IMR-90 (cell line): ENCODE results near the gene NAGLU. TPM values are rescaled to one million over a fixed set of nuclear protein-coding genes. Genes with fewer than 3 reads are reported as not detected.

Experiments used
- ATAC-seq: fragments of 200-7000 bp; cut with Tn5 transposase; 2 replicates; pipeline ENCODE4 v1.9.1; 2020; ENCODE audit warnings: low read depth, mild to moderate bottlenecking, moderate library complexity
- BruUV-seq: library from RNA; stranded (reverse); fragments of 400-500 nt; replicated peaks from 2 replicates; lab custom pipeline; 2021; lab: Mats Ljungman, UMichigan
- CTCF ChIA-PET: fragments of 300-600 bp; formaldehyde crosslinking; extraction: SDS; loops from one replicate; lab custom pipeline; 2021; ENCODE audit warnings: antibody characterized with exemption; lab: Yijun Ruan, JAX
- POLR2A ChIA-PET: fragments of 300-600 bp; sonication (Branson Sonifier 250); formaldehyde crosslinking; loops from one replicate; lab custom pipeline; 2022; ENCODE audit warnings: antibody characterized with exemption; ENCODE audit not compliant: unreplicated experiment; lab: Charles Lee
- DNase-seq: peaks from one replicate; pipeline ENCODE4 v3.0.0; 2013
- H2AFZ ChIP-seq: replicated peaks from 2 replicates; pipeline ENCODE3; 2013; ENCODE audit warnings: low read length, mild to moderate bottlenecking; ENCODE audit not compliant: poor library complexity
- H2AK5ac ChIP-seq: 2 replicates; pipeline ENCODE4 v1.6.1; 2013; ENCODE audit warnings: low read depth, low read length, inconsistent platforms
- H2AK9ac ChIP-seq: replicated peaks from 2 replicates; pipeline ENCODE3; 2013; ENCODE audit warnings: mild to moderate bottlenecking, low read depth, low read length, moderate library complexity; ENCODE audit not compliant: poor library complexity
- H2BK120ac ChIP-seq: 2 replicates; pipeline ENCODE4 v1.6.1; 2013; ENCODE audit warnings: low read depth, low read length, inconsistent platforms
- H2BK15ac ChIP-seq: 3 replicates; pipeline ENCODE4 v1.6.1; 2013; ENCODE audit warnings: low read depth, low read length, inconsistent platforms
- H2BK20ac ChIP-seq: 2 replicates; pipeline ENCODE4 v1.6.1; 2013; ENCODE audit warnings: low read depth, mild to moderate bottlenecking, inconsistent platforms, low read length, moderate library complexity
- H2BK5ac ChIP-seq: 2 replicates; pipeline ENCODE4 v1.6.1; 2013; ENCODE audit warnings: mild to moderate bottlenecking, low read depth, low read length, inconsistent platforms; ENCODE audit not compliant: poor library complexity, severe bottlenecking
- H3K14ac ChIP-seq: replicated peaks from 2 replicates; pipeline ENCODE4 v1.6.1; 2013; ENCODE audit warnings: low read depth, low read length, inconsistent platforms
- H3K18ac ChIP-seq: 2 replicates; pipeline ENCODE4 v1.6.1; 2013; ENCODE audit warnings: low read depth, low read length, control low read depth
- H3K23ac ChIP-seq: 2 replicates; pipeline ENCODE4 v1.6.1; 2013; ENCODE audit warnings: low read depth, low read length, inconsistent platforms
- H3K27ac ChIP-seq: 2 replicates; pipeline ENCODE4 v1.5.1; 2013; ENCODE audit warnings: mild to moderate bottlenecking, control low read depth, low read length; ENCODE audit not compliant: insufficient read depth
- H3K27me3 ChIP-seq: 2 replicates; pipeline ENCODE4 v1.6.1; 2013; ENCODE audit warnings: low read length; ENCODE audit not compliant: control insufficient read depth, insufficient read depth
- H3K36me3 ChIP-seq: 2 replicates; pipeline ENCODE4 v1.6.1; 2013; ENCODE audit warnings: low read length, mixed read lengths; ENCODE audit not compliant: control insufficient read depth, insufficient read depth
- H3K4ac ChIP-seq: 2 replicates; pipeline ENCODE4 v1.6.1; 2013; ENCODE audit warnings: low read depth, low read length, inconsistent platforms
- H3K4me1 ChIP-seq: 2 replicates; pipeline ENCODE4 v1.6.1; 2013; ENCODE audit warnings: low read length, mixed read lengths; ENCODE audit not compliant: control insufficient read depth, insufficient read depth
- H3K4me2 ChIP-seq: 2 replicates; pipeline ENCODE4 v1.6.1; 2013; ENCODE audit warnings: low read depth, mild to moderate bottlenecking, control low read depth, low read length, moderate library complexity
- H3K4me3 ChIP-seq: 2 replicates; pipeline ENCODE4 v1.5.1; 2013; ENCODE audit warnings: low read depth, mild to moderate bottlenecking, control low read depth, low read length, moderate library complexity; ENCODE audit not compliant: insufficient read depth
- H3K56ac ChIP-seq: 2 replicates; pipeline ENCODE4 v1.6.1; 2013; ENCODE audit warnings: low read length, inconsistent platforms; ENCODE audit not compliant: insufficient read depth; ENCODE audit errors: extremely low read depth
- H3K79me1 ChIP-seq, 2 experiments: 2 replicates each; pipeline ENCODE4 v1.6.1; 2013; ENCODE audit warnings: low read length in 2 of 2, inconsistent platforms in 1 of 2, low read depth in 1 of 2
- H3K9ac ChIP-seq: 2 replicates; pipeline ENCODE4 v1.6.1; 2013; ENCODE audit warnings: low read depth, low read length, control low read depth
- H3K9me1 ChIP-seq: 2 replicates; pipeline ENCODE4 v1.6.1; 2013; ENCODE audit warnings: low read length, inconsistent platforms; ENCODE audit not compliant: insufficient read depth
- H3K9me3 ChIP-seq: 2 replicates; pipeline ENCODE4 v1.6.1; 2013; ENCODE audit warnings: low read length; ENCODE audit not compliant: control insufficient read depth, insufficient read depth
- H4K20me1 ChIP-seq: 2 replicates; pipeline ENCODE4 v1.6.1; 2013; ENCODE audit warnings: low read length, inconsistent platforms; ENCODE audit not compliant: insufficient read depth
- H4K5ac ChIP-seq: 2 replicates; pipeline ENCODE4 v1.6.1; 2013; ENCODE audit warnings: mild to moderate bottlenecking, low read depth, low read length, control low read depth
- H4K8ac ChIP-seq, 2 experiments: 2 replicates each; pipeline ENCODE4 v1.6.1; 2013; ENCODE audit warnings: low read depth in 2 of 2, low read length in 2 of 2, control low read depth in 1 of 2, inconsistent platforms in 1 of 2
- H4K91ac ChIP-seq: 2 replicates; pipeline ENCODE4 v1.6.1; 2013; ENCODE audit warnings: low read depth, low read length, inconsistent platforms; ENCODE audit not compliant: insufficient read depth
- BHLHE40 ChIP-seq: fragments of 150-350 bp; IDR thresholded peaks from 2 replicates; pipeline ENCODE4 v1.6.1; 2016; ENCODE audit warnings: mild to moderate bottlenecking, low read depth, low read length
- CHD1 ChIP-seq: IDR thresholded peaks from 2 replicates; pipeline ENCODE4 v1.6.1; 2012; ENCODE audit warnings: low read depth, low read length, improper control_type of control experiment
- FOS ChIP-seq: fragments of 150-350 bp; IDR thresholded peaks from 2 replicates; pipeline ENCODE4 v1.6.1; 2016; ENCODE audit warnings: low read depth, low read length
- MAFK ChIP-seq: IDR thresholded peaks from 2 replicates; pipeline ENCODE4 v1.6.1; 2012; ENCODE audit warnings: low read depth, low read length, improper control_type of control experiment
- MXI1 ChIP-seq: IDR thresholded peaks from 2 replicates; pipeline ENCODE4 v1.6.1; 2012; ENCODE audit warnings: low read depth, mild to moderate bottlenecking, low read length, moderate library complexity, borderline replicate concordance
- NFE2L2 ChIP-seq: fragments of 150-350 bp; IDR thresholded peaks from 2 replicates; pipeline ENCODE4 v1.6.1; 2016; ENCODE audit warnings: low read depth, mild to moderate bottlenecking, low read length
- RAD21 ChIP-seq: IDR thresholded peaks from 2 replicates; pipeline ENCODE4 v1.6.1; 2012; ENCODE audit warnings: low read length, improper control_type of control experiment
- SMC3 ChIP-seq: fragments of 150-350 bp; IDR thresholded peaks from 2 replicates; pipeline ENCODE4 v1.6.1; 2016; ENCODE audit warnings: low read depth, mild to moderate bottlenecking, antibody characterized with exemption, low read length, moderate library complexity
- WGBS, 2 experiments: methylation state at CpG; one replicate each; pipeline versions ENCODE4 v1.1.5 to v1.1.7; 2013; ENCODE audit warnings: missing lambda C conversion rate in 2 of 2; ENCODE audit not compliant: insufficient read length in 1 of 2; ENCODE audit errors: extremely low coverage in 2 of 2; 5-methylcytosine and 5-hydroxymethylcytosine counted together
- dilution Hi-C: fragments of 300-500 bp; cut with HindIII; formaldehyde crosslinking; loops from one replicate; pipeline ENCODE4 v1.14.3; 2018; ENCODE audit warnings: low sequenced_read_pairs; ENCODE audit not compliant: unreplicated experiment
- in situ Hi-C: fragments of 300-500 bp; cut with MboI; formaldehyde crosslinking; loops from 3 replicates; pipeline ENCODE4 v1.14.3; 2019; ENCODE audit warnings: low sequenced_read_pairs, inconsistent platforms, mixed read lengths
- intact Hi-C: fragments of 100-400 bp; cut with micrococcal nuclease; formaldehyde crosslinking; loops from 2 replicates; pipeline ENCODE4 v1.10.0; 2022
- polyA plus RNA-seq, 3 experiments: library from polyadenylated mRNA; depleted of rRNA; stranded (reverse); fragments of >200 nt; gene quantifications; 2 replicates each; pipeline ENCODE4 v1.2.3, GENCODE V29; 2012; ENCODE audit warnings: low replicate concordance in 1 of 3
- total RNA-seq: library from RNA; depleted of rRNA; stranded (reverse); fragments of >200 nt; gene quantifications from 2 replicates; pipeline ENCODE4 v1.2.3, GENCODE V29; 2012
- TF ChIP-seq, protein P1 (sequence below): conservative IDR thresholded peaks from 2 replicates; pipeline ENCODE4 v1.5.1; 2012; ENCODE audit warnings: mild to moderate bottlenecking, low read depth, low read length, improper control_type of control experiment
- TF ChIP-seq, protein P2 (sequence below): fragments of 150-350 bp; IDR thresholded peaks from 2 replicates; pipeline ENCODE4 v1.6.1; 2016; ENCODE audit warnings: low read depth, mild to moderate bottlenecking, low read length, moderate library complexity, borderline replicate concordance
- TF ChIP-seq, protein P3 (sequence below): fragments of 150-350 bp; IDR thresholded peaks from 2 replicates; pipeline ENCODE4 v1.6.1; 2017; ENCODE audit warnings: mild to moderate bottlenecking, antibody characterized with exemption, low read length, low read depth

Gene NAGLU
- total and polyA plus RNA-seq, 2 of the 4 experiments (the other 2 are of a cell fraction) = 6.5 to 29.2 TPM

DNA sequence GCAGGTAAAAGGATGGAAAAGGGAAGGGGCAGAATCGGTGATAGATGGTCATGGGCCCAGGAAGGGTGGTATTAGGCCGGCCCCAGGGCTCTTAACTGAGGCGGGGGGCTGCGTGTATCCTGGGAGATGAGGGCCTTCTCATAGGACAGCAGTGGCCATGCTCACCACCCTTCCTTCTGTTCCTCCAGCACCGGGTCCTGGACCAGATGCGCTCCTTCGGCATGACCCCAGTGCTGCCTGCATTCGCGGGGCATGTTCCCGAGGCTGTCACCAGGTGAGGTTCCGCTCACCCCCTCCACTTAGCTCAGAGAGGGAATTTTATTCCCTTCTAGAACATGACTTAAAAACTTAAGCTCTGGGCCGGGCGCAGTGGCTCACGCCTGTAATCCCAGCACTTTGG is 2.4 kb downstream of the NAGLU start:
- in situ Hi-C loops = no loop called here
- dilution Hi-C loops = no loop called here
- no peak overlapping the region for H2BK20ac ChIP-seq
- no peaks in the 10 kb centered on the region for H3K9me3 ChIP-seq
- H2AFZ ChIP-seq = no peak overlapping the region
- peaks cover 16 to 32% of the 10 kb centered on the region in 2 experiments for H3K79me1 ChIP-seq
- no peak overlapping the region for H2BK5ac ChIP-seq
- no peak overlapping the region for H3K9ac ChIP-seq
- no peak overlapping the region for H3K18ac ChIP-seq
- no peak overlapping the region for H3K4me3 ChIP-seq
- H3K36me3 ChIP-seq = peaks cover 39% of the 10 kb centered on the region
- H4K91ac ChIP-seq = no peak overlapping the region
- H3K14ac ChIP-seq = no peak overlapping the region
- H2BK120ac ChIP-seq = no peak overlapping the region
- CTCF ChIA-PET = no interaction called here
- no peak overlapping the region for H3K56ac ChIP-seq
- H3K4me1 ChIP-seq = peaks cover 10% of the 10 kb centered on the region
- no peak overlapping the region for H3K4ac ChIP-seq
- H3K23ac ChIP-seq = no peak overlapping the region
- TF ChIP-seq MAFK (no peak), FOS (no peak), NFE2L2 (no peak), BHLHE40 (no peak), MXI1 (no peak), RAD21 (no peak), CHD1 (no peak), SMC3 (no peak)
- TF ChIP-seq, protein P1, sequence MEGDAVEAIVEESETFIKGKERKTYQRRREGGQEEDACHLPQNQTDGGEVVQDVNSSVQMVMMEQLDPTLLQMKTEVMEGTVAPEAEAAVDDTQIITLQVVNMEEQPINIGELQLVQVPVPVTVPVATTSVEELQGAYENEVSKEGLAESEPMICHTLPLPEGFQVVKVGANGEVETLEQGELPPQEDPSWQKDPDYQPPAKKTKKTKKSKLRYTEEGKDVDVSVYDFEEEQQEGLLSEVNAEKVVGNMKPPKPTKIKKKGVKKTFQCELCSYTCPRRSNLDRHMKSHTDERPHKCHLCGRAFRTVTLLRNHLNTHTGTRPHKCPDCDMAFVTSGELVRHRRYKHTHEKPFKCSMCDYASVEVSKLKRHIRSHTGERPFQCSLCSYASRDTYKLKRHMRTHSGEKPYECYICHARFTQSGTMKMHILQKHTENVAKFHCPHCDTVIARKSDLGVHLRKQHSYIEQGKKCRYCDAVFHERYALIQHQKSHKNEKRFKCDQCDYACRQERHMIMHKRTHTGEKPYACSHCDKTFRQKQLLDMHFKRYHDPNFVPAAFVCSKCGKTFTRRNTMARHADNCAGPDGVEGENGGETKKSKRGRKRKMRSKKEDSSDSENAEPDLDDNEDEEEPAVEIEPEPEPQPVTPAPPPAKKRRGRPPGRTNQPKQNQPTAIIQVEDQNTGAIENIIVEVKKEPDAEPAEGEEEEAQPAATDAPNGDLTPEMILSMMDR = no peak
- TF ChIP-seq, protein P2, sequence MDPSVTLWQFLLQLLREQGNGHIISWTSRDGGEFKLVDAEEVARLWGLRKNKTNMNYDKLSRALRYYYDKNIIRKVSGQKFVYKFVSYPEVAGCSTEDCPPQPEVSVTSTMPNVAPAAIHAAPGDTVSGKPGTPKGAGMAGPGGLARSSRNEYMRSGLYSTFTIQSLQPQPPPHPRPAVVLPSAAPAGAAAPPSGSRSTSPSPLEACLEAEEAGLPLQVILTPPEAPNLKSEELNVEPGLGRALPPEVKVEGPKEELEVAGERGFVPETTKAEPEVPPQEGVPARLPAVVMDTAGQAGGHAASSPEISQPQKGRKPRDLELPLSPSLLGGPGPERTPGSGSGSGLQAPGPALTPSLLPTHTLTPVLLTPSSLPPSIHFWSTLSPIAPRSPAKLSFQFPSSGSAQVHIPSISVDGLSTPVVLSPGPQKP = no peak
- TF ChIP-seq, protein P3, sequence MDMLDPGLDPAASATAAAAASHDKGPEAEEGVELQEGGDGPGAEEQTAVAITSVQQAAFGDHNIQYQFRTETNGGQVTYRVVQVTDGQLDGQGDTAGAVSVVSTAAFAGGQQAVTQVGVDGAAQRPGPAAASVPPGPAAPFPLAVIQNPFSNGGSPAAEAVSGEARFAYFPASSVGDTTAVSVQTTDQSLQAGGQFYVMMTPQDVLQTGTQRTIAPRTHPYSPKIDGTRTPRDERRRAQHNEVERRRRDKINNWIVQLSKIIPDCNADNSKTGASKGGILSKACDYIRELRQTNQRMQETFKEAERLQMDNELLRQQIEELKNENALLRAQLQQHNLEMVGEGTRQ = no peak
- H3K4me2 ChIP-seq = no peak overlapping the region
- POLR2A ChIA-PET = no interaction called here
- no peak overlapping the region for H2AK5ac ChIP-seq
- H4K8ac ChIP-seq = no peak overlapping the region
- WGBS, 2 experiments = 100% methylated on average over 3 of the region's 14 CpGs; no CpG with 5 or more reads in 1 of the 2 experiments
- ATAC-seq = no peak
- BruUV-seq = no TSS peak
- intact Hi-C loops = no loop called here
- H2AK9ac ChIP-seq = no peak overlapping the region
- H2BK15ac ChIP-seq = no peak overlapping the region
- H4K5ac ChIP-seq = no peak overlapping the region
- no peaks in the 10 kb centered on the region for H3K27me3 ChIP-seq
- no peak overlapping the region for H3K27ac ChIP-seq
- H4K20me1 ChIP-seq = peaks cover 9% of the 10 kb centered on the region; the same call in 1 of the 2 replicates
- no peak for DNase-seq
- peaks cover 26% of the 10 kb centered on the region for H3K9me1 ChIP-seq
